Measurements from ENCODE around the gene UBA3. TPM values are rescaled to one million over a fixed set of nuclear protein-coding genes. Genes with fewer than 3 reads are reported as not detected.

The UBA3 gene
- total RNA-seq, 1 experiment from 2014 or later, result 40.5 TPM

- POLR2A ChIA-PET (ENCODE audit: low non-redundant PET), result no interaction called here
- Histone ChIP-seq H3K36me3 (ENCODE audit: insufficient read depth, low read length, poor library complexity, severe bottlenecking) (no peaks in the 10 kb centered on the region), H3K27ac (ENCODE audit: low read depth, low read length, poor library complexity, severe bottlenecking) (peak overlapping the region; percentile 53), H3K9me3 (ENCODE audit: low read depth, low read length, poor library complexity, severe bottlenecking) (no peaks in the 10 kb centered on the region), H3K4me3 (ENCODE audit: low read depth, low read length, poor library complexity, severe bottlenecking) (peak overlapping the region; percentile 64), H3K27me3 (replicated peaks; ENCODE audit: insufficient read depth, low read depth, low read length, poor library complexity) (no peaks in the 10 kb centered on the region), H3K4me1 (ENCODE audit: insufficient read depth, low read length, poor library complexity, severe bottlenecking) (peaks cover 27% of the 10 kb centered on the region)
- CTCF ChIA-PET, result no interaction called here
- intact Hi-C loops (cut with micrococcal nuclease; ENCODE audit: unreplicated experiment), result no loop called here
- TF ChIP-seq CTCF (conservative IDR thresholded peaks at IDR 0.05; ENCODE audit: low read depth, low read length) (no peak), EZH2 (IDR thresholded peaks at IDR 0.05; ENCODE audit: borderline replicate concordance, low read depth, low read length, poor library complexity, severe bottlenecking) (no peak)
- peak; percentile 80 for DNase-seq (ENCODE audit: low spot score)
- no TSS peak for BruUV-seq (replicated peaks)
Measured at GRCh38 chr3:69085833-69086722, 5.9 kb upstream of the UBA3 start.

- H3K27ac ChIP-seq (ENCODE audit: low read depth, low read length, poor library complexity, severe bottlenecking), result peak overlapping the region; percentile 37
- H3K27me3 ChIP-seq (replicated peaks; ENCODE audit: insufficient read depth, low read depth, low read length, poor library complexity), result no peaks in the 10 kb centered on the region
- H3K9me3 ChIP-seq (ENCODE audit: low read depth, low read length, poor library complexity, severe bottlenecking), result no peaks in the 10 kb centered on the region
- ChIA-PET POLR2A (ENCODE audit: low non-redundant PET) (no interaction called here), CTCF (no interaction called here)
- peaks cover 27% of the 10 kb centered on the region for H3K4me1 ChIP-seq (ENCODE audit: insufficient read depth, low read length, poor library complexity, severe bottlenecking)
- intact Hi-C loops (cut with micrococcal nuclease; ENCODE audit: unreplicated experiment), result no loop called here
- peak overlapping the region; percentile 64 for H3K4me3 ChIP-seq (ENCODE audit: low read depth, low read length, poor library complexity, severe bottlenecking)
- TF ChIP-seq CTCF (conservative IDR thresholded peaks at IDR 0.05; ENCODE audit: low read depth, low read length), result no peak
- TF ChIP-seq EZH2 (IDR thresholded peaks at IDR 0.05; ENCODE audit: borderline replicate concordance, low read depth, low read length, poor library complexity, severe bottlenecking), result no peak
- DNase-seq (ENCODE audit: low spot score), result no peak
- no peaks in the 10 kb centered on the region for H3K36me3 ChIP-seq (ENCODE audit: insufficient read depth, low read length, poor library complexity, severe bottlenecking)
- no TSS peak for BruUV-seq (replicated peaks)
Measured at GRCh38 chr3:69085168-69085832, 5.1 kb upstream of the UBA3 start.

DNA sequence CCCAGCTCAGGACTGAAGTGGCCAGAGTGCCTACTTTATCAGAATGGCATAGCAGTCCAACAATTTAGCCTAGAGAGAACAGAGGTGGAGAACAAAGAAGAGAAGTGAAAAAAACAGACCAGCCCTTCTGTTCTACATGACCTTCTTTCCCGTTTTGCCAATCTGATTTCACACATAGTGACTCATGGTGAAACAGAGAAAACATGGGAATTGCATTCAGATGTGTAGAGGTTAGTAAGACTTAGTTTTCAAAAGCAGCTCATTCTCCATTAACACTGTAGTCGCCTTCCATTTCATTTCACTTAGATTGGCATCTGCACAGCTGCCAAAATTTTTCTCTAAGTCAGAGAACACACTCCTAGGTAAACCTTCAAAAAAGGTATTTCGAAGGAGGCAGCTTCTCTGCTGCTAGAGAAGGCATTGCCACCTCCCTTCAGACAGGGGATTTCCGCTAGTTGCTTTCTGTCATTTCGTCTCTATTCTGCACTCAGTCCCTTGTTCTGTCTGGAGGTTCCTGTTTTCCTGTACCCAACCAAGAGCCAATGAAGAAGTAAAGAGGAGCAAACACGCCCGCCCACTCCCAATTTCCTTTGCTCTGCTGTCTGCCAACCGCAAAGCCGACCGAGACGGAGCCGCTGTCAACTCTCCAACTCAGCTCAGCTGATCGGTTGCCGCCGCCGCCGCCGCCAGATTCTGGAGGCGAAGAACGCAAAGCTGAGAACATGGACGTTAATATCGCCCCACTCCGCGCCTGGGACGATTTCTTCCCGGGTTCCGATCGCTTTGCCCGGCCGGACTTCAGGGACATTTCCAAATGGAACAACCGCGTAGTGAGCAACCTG, 4.4 kb upstream of the UBA3 start, which contains the start of gene ARL6IP5:
Gene ARL6IP5, plus strand, starts transcription at position 612 of the 842 bp plus-strand sequence. Its CDS starts 111 bp downstream, at position 723.
- no TSS peak for BruUV-seq (replicated peaks)

More for the DNA sequence above, 4.4 kb upstream of the UBA3 start, which contains the start of gene ARL6IP5:
- intact Hi-C loops (cut with micrococcal nuclease; ENCODE audit: unreplicated experiment), result no loop called here
- TF ChIP-seq EZH2 (IDR thresholded peaks at IDR 0.05; ENCODE audit: borderline replicate concordance, low read depth, low read length, poor library complexity, severe bottlenecking), result no peak
- no peak for TF ChIP-seq CTCF (conservative IDR thresholded peaks at IDR 0.05; ENCODE audit: low read depth, low read length)
- Histone ChIP-seq H3K9me3 (ENCODE audit: low read depth, low read length, poor library complexity, severe bottlenecking) (no peaks in the 10 kb centered on the region), H3K27me3 (replicated peaks; ENCODE audit: insufficient read depth, low read depth, low read length, poor library complexity) (no peaks in the 10 kb centered on the region), H3K4me1 (ENCODE audit: insufficient read depth, low read length, poor library complexity, severe bottlenecking) (peaks cover 27% of the 10 kb centered on the region), H3K36me3 (ENCODE audit: insufficient read depth, low read length, poor library complexity, severe bottlenecking) (no peaks in the 10 kb centered on the region), H3K4me3 (ENCODE audit: low read depth, low read length, poor library complexity, severe bottlenecking) (peak within 1 kb of the TSS; percentile 64), H3K27ac (ENCODE audit: low read depth, low read length, poor library complexity, severe bottlenecking) (peak within 1 kb of the TSS; percentile 55)
- ChIA-PET POLR2A (ENCODE audit: low non-redundant PET) (no interaction called here), CTCF (no interaction called here)
- DNase-seq (ENCODE audit: low spot score), result peak; percentile 88

Measured in A673 (cell line).